GM19328 (cell line): ENCODE measurements around the gene NRARP.

Source experiments
- ATAC-seq: cut with Tn5 transposase; IDR thresholded peaks from one replicate; pipeline ENCODE4 v1.9.1; 2021; ENCODE audit warnings: mild to moderate bottlenecking, moderate library complexity; ENCODE audit not compliant: unreplicated experiment

The NRARP gene

DNA sequence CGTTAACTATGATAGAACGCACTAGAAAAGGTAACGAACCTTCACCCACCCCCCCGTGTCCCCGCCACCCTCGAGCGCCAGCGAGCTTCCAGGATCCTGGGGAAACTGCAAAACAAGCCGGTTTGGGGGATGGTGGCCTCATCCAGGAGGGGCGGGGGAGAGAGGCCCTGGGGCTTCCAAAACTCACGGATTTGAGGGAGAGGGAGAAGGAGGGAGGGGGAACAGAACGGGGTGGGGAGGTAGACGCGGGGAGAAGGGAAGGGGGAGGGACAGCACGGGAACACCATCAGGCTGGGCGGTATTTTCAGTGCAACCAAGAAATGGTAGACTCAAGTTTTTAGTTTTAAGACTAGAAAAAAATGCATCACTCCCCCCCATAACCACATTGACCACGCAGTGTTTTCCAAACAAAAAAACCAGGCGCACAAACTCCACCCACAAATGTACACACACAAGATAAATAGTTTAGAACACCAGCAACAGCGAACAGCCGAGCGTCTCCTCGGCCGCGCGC, 1.4 kb downstream of the NRARP start:
- no peak for ATAC-seq

DNA sequence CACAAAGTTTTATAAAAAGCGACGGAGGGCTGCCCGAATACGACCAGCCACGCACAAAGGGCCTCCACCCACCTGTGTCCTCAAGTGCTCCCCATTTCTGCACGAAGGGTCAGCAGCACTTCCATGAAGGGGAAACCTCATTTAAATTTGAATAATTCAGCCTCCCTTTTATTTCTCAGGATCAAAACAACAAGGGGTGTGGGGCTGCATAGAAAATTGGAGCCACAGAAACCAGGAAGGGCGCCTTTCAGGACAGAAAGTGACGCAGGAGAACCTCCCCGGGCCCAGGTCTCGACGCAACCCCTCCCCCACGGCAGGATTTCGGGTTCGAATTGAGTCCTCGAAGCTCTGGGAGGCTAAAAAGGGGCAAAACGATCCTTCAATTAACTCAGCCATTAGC, 2.1 kb downstream of the NRARP start:
- ATAC-seq: no peak

DNA sequence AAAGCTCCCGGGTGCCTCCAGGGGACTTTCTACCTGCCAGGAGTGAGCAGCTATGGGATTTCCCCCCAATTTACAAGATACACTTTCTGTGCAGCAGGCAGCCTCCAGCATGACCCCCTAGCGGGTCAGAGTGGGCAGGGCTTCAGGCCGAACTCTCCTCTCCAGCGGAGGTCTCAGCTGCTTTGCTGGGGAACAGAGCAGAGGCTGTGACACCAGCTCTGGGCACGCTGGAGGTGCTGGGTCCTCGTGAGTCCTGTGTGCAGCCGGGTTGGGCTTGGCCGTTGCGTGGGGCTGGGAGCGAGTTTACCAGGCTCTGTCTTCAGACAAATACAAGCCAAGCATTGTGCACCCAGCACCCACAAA, 2.9 kb downstream of the NRARP start:
- no peak for ATAC-seq

DNA sequence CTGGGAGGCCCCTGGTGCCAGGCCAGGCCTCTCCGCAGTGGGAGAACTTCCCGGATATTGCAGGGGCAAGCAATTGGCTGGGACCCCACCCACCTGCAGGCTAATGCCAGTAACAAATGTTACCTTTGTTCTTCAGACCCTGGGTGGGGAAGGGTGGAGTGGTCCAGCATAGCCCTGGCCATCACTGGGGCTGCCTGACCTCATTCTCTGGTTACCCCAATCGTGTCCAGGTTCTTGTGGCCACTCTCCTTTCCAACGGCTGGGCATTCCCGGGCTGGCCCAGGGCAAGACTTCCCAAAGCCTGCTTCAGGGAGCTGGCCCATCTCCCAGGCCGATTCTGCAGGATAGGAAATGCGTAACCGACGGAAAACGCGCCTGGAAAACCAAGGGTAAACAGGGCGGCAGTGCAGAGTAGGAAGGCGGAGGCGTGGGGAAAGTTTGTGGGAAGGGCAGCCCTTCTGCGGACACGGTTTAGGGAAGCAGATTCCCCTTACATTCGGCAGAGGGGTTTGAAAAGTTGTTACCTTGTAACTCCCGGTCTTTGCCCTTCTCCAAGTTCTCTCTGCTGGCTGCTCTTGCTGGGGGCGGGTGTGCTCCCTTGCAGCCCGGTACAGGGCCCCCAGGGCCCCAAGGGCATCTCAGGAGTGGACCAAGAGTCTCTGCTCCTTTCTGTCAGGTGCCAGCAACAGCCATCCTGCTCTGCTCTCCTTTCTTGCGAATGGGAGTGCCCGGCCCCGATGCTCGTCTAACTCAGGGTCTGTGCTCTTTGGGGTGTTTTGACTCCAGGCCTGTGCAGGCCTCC, 3.5 kb downstream of the NRARP start:
- no peak for ATAC-seq

DNA sequence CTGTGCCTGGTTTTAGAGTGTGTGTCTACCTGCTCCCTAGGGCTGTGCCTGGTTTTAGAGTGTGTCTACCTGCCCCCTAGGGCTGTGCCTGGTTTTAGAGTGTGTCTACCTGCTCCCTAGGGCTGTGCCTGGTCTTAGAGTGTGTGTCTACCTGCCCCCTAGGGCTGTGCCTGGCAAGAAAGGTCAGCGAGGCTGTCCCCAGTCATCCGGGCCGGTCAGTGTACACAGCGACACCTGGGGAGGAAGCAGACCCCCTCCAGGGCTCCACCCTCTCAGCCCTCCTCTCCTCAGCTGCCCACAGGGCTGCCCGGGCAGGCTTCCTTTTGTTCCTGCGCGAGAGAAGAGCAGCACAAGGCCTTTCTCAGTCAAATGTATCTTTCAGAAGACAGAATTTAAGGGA, 4.1 kb downstream of the NRARP start:
- ATAC-seq: no peak

DNA sequence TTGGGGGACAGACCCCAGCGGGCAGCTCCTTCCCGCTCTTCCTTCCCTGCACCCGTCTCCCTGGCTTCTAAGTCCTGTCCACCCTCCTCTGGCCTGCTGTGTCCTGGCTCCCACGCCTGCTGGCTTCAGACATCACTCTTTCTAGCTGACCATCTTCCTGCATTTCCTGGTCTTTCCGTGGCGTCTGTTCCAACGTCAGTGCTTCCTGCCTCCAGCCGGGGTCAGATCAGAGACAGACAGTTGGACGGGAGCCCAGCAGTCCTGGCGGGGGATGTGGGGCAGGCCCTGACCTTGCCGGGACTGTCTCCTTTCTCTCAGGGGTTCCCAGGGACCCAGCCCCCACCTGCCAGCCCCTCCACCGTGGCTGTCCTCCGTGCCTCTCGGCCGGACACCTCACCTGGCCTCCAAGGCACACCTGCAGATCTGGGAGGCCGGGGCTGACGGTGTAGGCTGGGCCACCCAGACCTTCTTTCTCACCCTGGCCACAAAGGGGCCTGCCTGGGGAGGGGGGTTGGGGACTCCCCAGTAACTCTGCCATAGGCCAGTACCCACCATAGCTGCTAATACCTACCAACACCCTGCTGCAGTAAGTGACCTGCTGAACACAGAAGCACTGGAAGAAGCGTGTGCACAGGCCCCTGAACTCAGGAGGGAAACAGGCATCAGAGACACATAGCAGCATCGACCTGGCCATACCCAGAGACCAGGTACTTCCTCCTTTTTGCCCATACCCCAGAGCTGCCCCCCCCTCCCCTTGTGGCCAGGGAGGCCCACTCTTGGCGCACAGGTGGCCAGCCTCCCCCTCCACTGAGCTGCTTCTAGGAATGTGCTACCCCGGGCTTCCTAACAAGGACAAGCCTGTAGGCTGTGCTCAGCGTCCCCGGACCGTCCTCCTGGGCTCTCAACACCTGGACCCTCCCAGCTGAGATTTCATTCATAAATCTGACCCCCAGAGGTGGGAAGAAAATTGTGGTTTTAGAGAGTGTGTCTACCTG, 5.1 kb downstream of the NRARP start:
- no peak for ATAC-seq

DNA sequence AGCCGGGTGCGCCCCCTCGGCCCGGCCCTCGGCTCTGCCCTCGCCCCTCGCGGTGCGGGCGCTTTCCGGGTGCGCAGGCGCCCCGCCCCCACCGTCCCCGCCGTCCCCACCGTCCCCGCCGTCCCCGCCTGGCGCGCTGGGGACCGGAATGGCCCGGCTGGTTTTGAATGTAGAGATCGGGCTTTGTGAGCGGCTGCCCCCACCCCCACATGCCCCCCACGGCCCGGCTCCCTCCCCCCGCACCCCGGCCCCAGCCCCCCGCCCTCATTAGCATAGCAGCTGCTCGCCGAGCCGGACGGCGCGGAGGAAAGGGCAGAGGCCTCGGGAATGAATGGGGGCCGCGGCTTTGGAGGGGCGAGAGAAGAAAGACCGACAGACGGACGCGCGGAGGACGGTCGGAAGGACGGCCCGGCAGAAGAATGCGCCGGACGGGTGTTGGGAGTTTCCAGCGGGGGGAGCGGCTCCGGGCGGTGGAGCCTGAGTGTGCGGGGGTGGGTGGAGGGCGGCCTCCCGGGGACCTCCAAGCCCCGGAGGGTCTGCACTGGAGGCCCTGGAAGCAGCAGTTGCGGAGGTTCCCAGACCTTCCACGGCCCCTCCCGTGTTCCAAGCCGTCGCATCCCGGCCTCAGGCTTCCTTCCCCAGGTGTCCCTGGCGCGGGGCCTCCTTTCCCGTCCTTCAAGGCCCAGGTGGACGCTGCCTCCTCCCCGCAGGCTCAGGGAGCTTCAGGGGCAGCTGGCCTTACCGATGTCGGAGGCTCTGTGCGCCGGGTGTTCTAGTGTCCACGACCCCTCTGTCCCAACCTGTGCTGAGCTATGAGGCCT, 6.0 kb downstream of the NRARP start:
- ATAC-seq: no peak

DNA sequence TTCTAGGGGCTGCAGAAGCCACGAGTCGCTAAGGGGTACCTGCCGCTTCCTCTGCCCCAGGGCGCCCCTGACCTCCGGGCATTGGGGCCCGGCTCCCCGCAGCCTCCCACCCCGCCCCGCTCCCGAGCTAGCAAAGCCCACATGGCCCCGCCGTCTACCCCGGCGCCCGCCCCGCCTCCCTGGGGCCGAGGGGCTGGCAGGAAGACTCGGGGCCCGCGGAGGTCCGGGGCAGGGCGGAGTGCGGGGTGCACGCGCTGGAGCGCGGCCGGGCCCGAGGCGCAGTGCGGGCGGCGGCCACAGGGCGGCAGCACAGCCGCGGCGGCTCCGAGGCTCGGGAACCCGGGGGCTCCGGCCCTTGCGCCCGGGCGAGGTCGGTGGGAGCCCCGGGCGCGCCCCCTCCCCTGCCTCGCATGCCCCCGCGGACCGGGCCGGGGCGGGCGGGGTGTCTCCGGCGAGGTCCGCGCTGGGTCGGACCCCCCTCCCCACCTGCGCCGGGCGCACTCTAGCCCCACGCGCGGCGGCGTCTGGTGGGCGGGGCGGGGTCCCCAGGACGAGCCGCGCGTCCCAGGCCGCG, 6.7 kb downstream of the NRARP start:
- ATAC-seq: no peak

DNA sequence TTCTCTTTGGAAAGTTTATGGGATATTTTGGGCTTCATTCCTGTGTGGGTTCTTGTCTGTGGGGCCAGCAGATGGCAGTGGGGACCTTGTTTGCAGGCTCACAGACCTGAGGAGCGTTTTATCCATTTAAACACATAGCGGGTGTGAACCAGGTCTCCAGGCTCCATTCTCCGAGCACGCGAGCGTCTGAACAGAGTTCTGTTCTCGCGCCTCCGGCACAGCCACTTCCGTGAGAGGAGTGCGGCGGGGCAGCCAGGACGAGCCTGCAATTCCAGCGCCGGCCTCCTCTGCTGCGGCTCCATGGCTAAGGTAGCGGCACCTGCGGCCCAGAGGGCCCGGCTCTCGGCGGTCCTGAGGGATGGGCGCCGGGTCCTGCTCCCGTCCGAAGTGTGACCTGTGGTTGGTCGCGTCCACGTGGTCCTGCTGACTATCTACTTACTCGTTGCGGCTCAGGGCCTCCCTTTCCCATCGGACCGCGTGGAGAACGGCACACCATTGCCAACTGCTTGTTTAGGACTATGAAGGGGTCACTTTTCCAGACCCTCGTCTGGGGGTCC, 7.3 kb downstream of the NRARP start:
- ATAC-seq: no peak

DNA sequence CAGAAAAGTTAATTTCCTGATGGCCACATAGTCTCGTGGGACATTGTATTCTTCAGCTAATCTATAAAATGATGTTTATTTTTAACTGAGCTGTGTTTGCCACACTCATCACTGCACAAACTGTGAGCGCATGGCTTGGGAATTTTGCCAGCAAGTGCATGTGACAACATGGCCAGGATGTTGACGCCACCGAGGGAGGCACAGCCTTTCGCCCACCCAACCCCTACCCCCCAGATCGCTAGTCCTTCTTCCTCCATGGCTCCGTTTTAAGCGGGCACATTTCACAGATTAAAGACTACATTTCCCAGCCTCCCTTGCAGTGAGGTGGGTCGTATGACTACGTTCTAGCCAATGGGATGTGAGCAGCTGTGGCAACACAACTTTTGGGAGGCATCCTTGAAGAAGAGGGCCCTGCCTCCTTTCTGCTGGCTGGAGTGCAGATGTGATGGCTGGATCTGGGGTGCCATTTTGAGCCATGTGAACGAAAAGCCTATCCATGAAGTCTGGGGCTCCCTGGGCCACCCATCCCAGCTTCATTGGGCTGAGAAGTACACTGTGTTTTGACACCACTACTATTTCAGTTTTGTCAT, 7.9 kb downstream of the NRARP start:
- no peak for ATAC-seq

DNA sequence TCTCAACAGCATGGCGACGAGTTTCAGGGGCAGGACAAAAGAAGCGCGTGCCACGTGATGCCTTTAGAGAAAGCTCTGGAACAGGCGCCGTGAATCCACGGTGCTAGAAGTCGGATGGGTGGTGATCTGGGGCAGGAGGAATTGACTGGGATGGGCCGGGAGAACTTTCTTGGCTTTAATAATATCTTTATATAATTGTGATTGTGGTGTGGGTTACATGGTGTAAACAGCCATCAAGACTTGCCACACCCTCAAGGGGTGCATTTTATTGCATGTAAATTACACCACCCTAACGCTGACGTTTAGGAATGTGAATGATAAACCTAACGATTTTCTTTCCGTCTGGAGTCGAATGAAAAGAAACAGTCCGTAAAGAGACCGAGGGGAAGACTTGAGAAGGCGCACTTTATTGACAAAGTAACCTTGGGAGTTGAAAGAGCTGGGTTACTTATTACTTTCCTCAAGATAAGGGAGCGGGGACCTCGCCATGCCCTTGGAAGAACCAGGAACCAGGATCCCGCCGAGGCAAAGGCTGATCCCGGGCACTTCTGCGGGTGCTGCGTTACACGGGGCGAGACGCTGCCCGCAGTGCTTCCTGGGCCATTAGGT, 8.5 kb downstream of the NRARP start:
- no peak for ATAC-seq

DNA sequence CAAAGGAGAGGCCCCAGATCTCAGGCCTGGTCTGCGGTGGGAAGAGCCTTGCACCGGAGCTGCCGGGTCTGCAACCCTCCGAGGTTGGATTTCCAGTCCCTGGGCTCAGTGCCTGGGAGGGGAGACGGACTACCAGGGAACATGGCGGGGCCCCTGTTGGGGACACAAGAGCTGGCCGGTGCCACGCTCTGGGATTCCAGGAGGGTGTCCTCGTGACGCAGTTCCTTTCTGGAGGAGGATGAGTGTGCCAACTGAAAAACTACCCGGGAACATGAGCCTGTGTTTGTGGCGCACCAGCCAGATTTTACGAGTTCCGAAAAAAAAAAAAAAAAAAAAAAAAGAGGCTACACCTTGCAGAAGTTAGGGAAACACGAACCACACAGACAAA, 9.0 kb downstream of the NRARP start:
- no peak for ATAC-seq

DNA sequence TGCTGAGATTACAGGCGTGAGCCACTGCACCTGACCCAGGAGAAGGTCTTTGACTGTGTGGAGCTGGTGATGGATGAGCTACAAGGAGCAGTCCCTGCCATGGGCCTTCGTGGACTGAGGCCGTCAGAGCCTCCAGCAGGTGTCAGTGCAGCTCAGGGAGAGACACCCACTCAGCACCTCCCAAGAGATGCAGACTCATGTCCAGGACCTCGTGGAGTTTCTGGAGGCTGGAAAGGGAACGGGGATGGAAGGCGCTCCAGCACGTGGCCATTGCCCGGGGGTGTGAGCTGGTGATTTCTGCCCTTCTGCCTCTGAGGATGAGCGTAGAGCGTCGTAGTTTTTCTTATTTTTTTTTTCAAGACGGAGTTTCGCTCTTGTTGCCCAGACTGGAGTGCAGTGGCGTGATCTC, 15.1 kb downstream of the NRARP start:
- no peak for ATAC-seq

DNA sequence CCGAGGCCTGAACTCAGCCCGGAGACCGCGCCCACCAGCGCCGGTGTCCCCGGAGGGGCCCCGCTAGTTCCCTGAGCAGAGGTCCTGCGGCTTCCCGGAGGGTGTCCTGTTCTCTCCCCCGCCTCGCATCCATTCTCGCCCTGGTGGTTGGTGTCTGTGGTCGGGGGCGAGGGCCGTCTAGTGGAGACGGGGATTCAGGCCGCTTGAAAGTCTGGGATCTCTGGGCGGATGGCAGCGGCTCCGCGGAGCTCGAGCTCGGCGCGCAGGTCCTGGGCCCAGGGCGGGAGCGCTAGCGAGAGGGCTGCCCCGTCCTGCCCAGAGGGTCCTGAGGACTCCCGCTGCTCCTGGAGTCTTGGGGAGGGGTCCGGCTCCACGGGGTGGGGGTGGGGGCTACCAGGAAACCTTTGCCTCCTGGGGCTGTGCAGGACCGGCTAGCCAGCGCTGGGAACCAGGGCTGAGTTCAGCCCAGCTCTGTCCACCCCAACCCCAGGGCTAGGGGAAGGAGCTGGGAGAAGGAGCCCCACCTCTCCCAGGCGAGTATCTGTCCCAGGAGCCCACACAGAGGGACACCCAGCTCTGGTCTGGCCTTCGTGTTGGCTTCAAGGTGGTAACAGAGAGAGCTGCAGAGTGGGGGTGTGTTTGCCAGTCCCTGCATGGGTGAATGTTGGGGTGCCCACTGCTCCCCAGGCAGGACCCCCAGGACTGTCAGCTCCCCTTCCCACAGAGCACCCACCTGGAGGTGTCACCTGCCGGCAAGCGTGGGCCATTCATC, 20.5 kb downstream of the NRARP start:
- ATAC-seq: no peak

DNA sequence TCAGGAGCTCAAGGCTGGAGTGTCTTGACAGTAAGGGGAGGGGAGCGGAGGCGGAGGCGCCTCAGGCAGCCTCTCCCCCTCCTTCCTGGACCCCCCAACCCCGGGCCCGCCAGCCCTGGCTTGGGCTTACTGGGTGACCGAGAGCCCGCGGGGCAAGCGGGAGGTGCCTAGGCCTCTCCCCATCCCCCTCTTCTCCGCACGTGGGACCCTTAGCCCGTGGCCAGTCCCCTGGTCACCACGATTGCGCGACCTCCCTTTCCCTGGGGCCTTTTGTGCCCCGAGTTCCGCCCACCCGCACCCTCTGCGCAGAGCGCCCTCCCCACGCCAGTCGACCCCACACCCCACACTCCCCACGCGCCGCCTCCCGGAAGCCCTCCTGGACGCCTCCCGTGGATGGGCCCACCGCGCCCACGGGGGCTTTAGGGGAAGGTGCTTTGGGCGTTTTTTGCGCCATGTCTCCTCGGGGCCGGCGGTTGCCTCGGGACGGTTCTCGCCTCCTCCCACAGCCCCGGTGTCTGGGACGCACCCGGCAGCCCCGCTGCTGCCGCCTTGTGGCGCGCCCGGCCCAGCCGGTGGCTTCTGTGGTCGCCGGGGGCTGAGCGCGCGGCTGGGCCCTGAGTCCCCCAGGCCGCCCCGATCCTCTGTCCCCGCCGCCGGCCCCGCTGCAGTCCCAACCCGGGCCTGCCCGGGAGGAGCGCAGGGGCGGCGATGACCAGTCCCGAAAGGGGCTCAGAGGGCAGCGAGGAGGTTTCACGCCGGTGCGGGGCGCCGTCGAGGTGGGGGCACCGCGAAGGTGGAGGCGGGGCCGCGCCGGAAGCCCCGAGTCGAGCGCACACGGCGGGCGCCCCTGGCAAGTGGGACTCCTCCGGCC, 21.4 kb downstream of the NRARP start:
- ATAC-seq: no peak

DNA sequence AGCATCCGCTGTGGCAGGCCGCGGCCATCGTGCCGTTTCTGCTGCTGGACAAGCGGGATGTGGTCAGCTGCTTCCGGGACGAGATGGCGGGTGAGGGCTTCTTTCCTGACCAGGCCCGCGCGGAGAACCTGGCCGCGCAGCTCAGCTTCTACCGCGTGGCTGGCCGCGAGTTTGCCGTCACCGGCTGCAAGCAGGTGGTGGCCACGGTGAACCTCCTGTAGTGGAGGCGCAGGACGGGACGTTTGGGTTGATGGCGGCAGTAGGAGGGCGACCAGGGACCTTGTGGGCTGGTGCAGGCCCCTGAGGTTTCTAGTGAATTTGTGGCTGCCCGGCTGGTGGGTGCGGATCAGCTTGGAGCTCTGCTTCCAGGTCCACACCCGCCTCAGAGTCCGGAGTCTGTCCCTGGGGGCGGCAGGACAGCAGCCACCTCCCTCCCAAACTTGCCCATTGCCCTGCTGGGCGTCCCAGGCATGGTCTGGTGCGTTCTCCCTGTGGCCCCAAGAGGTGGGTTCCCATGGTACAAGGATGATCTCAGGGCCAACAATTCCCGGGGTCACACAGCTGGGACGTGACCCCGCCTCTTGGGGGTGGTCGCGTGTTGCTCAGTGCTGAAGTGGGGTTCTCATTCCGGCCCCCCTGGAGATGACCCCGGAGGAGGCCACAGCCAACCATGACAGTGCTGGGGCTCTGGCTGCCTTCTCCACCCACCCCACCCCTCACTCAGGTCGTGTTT, 22.2 kb downstream of the NRARP start:
- no peak for ATAC-seq
